Brain microvascular endothelial cell (primary cell): ENCODE measurements around the gene EPHA3.

Source experiments
- DNase-seq: peaks from one replicate; pipeline ENCODE4 v3.0.0-alpha.2; 2020
- H3K27ac ChIP-seq: fragments of 250-450 bp; sonication (Bioruptor Pico); 2 replicates; pipeline ENCODE4 v1.5.1; 2020; ENCODE audit warnings: mild to moderate bottlenecking, moderate library complexity
- H3K27me3 ChIP-seq: fragments of 250-450 bp; sonication (Bioruptor Pico); replicated peaks from 2 replicates; pipeline ENCODE4 v1.5.1; 2020; ENCODE audit warnings: mild to moderate bottlenecking
- H3K36me3 ChIP-seq: fragments of 250-450 bp; sonication (Bioruptor Pico); replicated peaks from 2 replicates; pipeline ENCODE4 v1.5.1; 2020; ENCODE audit warnings: mild to moderate bottlenecking
- H3K4me3 ChIP-seq: 2 replicates; pipeline ENCODE4 v1.5.1; 2011; ENCODE audit warnings: low read depth, mild to moderate bottlenecking, control low read depth, low read length, moderate library complexity
- CTCF ChIP-seq: IDR thresholded peaks from 2 replicates; pipeline ENCODE4 v1.5.1; 2011; ENCODE audit warnings: low read depth, mild to moderate bottlenecking, moderate library complexity, low read length, control low read depth, inconsistent platforms; ENCODE audit errors: missing control alignments
- in situ Hi-C: cut with HindIII; loops from 2 replicates; pipeline ENCODE4 v1.10.0; 2017; ENCODE audit warnings: low sequenced_read_pairs, low pct_ligation_motif_present

Gene EPHA3

GRCh38 chr3:89373434-89373833 lies 266.0 kb downstream of the EPHA3 start:
- in situ Hi-C loops = no loop called here
- no peak overlapping the region for H3K27ac ChIP-seq
- DNase-seq = no peak
- no peak overlapping the region for H3K4me3 ChIP-seq
- H3K27me3 ChIP-seq = no peaks in the 10 kb centered on the region
- H3K36me3 ChIP-seq = no peaks in the 10 kb centered on the region
- no peak for TF ChIP-seq CTCF

DNA sequence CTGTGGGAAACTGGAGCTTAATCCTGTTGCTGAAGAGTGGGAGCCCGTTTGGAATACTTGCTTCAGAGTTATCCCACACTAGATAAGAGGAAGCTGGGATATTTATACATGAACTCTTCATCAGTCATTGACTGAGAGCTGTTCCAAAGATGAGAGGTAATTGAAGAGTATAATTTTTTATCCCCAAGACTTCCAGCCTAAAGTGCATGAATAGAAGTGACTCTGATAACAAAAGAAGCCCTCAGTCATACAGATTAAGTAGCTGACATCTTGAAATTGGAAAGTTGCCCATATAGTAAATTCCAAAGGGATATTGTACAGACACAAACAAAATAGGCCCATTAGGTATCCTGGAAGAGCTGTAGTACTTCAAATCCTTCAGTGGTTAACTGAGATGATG lies 268.0 kb downstream of the EPHA3 start:
- Histone ChIP-seq H3K36me3 (no peaks in the 10 kb centered on the region), H3K27ac (no peak overlapping the region), H3K4me3 (no peak overlapping the region), H3K27me3 (no peaks in the 10 kb centered on the region)
- DNase-seq = no peak
- in situ Hi-C loops = no loop called here
- TF ChIP-seq CTCF = no peak

GRCh38 chr3:89380016-89380415 lies 272.6 kb downstream of the EPHA3 start:
- Histone ChIP-seq H3K36me3 (no peaks in the 10 kb centered on the region), H3K27ac (peak overlapping the region; percentile 28), H3K4me3 (no peak overlapping the region), H3K27me3 (no peaks in the 10 kb centered on the region)
- in situ Hi-C loops = no loop called here
- TF ChIP-seq CTCF = no peak
- DNase-seq = peak; percentile 47

GRCh38 chr3:89392991-89393390 lies 285.6 kb downstream of the EPHA3 start:
- H3K36me3 ChIP-seq = no peaks in the 10 kb centered on the region
- no peaks in the 10 kb centered on the region for H3K27me3 ChIP-seq
- H3K4me3 ChIP-seq = no peak overlapping the region
- DNase-seq = no peak
- in situ Hi-C loops = no loop called here
- H3K27ac ChIP-seq = no peak overlapping the region
- TF ChIP-seq CTCF = no peak

DNA sequence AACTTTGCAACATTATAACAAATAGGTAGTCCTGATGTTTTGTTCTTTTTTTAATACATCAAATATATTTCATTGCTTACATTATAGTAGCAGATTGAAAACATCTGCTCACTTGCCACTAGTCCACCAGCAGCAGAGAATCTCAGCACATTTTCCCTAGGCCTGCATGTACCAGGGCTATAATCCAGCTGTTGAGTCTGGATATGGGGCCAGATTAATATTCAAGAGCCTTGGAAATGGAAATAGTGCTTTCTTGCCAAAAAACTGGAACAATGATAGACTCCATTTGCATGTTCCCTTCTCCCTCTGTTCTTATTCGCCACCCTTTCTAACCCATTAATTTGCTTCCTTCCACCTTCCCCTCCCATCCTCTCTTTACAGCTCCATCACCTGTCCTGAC lies 288.0 kb downstream of the EPHA3 start:
- H3K36me3 ChIP-seq = no peaks in the 10 kb centered on the region
- TF ChIP-seq CTCF = no peak
- H3K4me3 ChIP-seq = no peak overlapping the region
- no peak overlapping the region for H3K27ac ChIP-seq
- in situ Hi-C loops = no loop called here
- no peak for DNase-seq
- H3K27me3 ChIP-seq = no peaks in the 10 kb centered on the region

DNA sequence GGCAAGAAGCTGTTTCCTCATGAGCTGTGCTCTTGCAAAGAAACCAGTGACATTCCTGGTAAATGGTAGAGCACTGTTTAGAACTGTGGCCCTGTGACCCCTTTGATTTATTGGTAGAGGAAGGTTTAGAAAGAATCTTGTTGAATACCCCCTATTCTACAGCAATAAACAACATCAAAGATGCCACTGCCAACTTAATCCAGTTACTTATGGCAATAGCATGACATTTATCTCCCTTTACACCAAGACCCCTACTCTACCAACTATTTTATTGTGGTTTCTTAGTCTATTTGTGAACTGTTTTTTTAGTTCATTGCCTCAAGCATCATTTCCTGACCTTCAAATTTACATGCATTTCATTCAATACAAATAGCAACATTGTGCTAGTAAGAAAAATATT lies 288.6 kb downstream of the EPHA3 start:
- no peak for DNase-seq
- in situ Hi-C loops = no loop called here

More for the DNA sequence above, 288.6 kb downstream of the EPHA3 start:
- TF ChIP-seq CTCF = no peak
- H3K27me3 ChIP-seq = no peaks in the 10 kb centered on the region
- H3K27ac ChIP-seq = no peak overlapping the region
- no peak overlapping the region for H3K4me3 ChIP-seq
- no peaks in the 10 kb centered on the region for H3K36me3 ChIP-seq
